ENCODE results near the gene IFITM2. TPM values are rescaled to one million over a fixed set of nuclear protein-coding genes. Genes with fewer than 3 reads are reported as not detected.

IFITM2 gene
- total and polyA plus RNA-seq, 2 experiments from 2014 or later, result 91.2 to 857 TPM

DNA sequence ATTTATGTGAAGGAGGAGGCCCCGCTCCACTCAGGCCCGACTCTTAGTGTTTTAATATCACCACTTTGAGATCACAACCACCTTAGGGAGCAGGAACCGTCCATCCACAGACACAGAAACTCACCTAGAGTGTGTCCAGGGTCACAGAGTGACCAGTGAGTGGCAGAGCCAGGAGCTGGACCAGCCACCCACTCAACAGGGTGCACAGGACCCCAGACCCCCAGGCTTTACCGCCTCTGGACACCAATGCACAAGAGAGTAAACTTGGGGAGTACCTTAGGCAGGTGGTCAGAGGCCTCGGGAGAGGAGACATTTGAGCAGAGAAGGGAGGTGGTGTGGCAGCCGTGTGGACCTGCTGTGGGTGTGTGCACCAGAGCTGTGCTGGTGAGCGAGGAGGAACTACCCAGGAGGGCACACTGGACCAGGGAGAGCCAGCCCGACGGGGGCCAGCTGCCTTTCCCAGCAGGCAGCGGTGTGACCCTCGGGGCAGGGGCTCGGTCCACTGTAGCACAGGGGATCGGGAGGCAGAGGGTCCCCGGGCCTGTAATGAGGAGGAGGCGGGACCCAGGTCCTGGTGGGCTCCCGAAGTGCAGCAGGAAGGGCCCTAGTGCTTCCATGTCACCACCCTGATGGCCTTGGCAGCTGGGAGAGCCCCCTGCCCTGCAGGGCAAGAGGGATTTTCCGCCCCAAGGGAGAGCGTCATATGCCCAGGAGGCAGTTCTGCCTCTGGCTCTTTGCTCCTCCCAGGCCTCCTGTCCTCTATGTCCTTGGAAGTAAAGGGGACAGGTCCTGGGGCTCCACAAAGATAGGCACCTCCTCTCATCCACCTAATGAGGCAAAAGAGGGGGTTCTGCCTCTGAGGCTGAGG is 36.9 kb upstream of the IFITM2 start:
- DNase-seq (ENCODE audit: low spot score) (no peak), ATAC-seq (no peak)
- Histone ChIP-seq H3K27ac (ENCODE audit: low read depth) (no peak overlapping the region), H3K9me2 (ENCODE audit: insufficient read depth) (no peaks in the 10 kb centered on the region), H3K4me3 (no peak overlapping the region), H3K36me3 (ENCODE audit: insufficient read depth) (0 out of 2 replicates have a peak, but pooled peaks cover 5% of the 10 kb centered on the region), H3K79me2 (replicated peaks; ENCODE audit: insufficient read depth) (no peaks in the 10 kb centered on the region), H4K20me1 (replicated peaks; ENCODE audit: insufficient read depth) (no peaks in the 10 kb centered on the region), H2AFZ (no peak overlapping the region), H3K27me3 (ENCODE audit: insufficient read depth) (no peaks in the 10 kb centered on the region), H3K4me2 (no peak overlapping the region), H3F3A (replicated peaks; ENCODE audit: low read depth) (0 out of 2 replicates have a peak, but pooled peaks cover 10% of the 10 kb centered on the region), H3K4me1 (ENCODE audit: insufficient read depth) (peaks cover 14% of the 10 kb centered on the region; the same call in 1 of the 2 replicates)
- H3K9me3 Mint-ChIP-seq, result peaks cover 15% of the 10 kb centered on the region
- TF ChIP-seq EZH2phosphoT487 (IDR thresholded peaks at IDR 0.05; ENCODE audit: unreplicated experiment) (no peak), STAT1 (IDR thresholded peaks at IDR 0.05; ENCODE audit: unreplicated experiment) (no peak), EZH2 (IDR thresholded peaks at IDR 0.05; ENCODE audit: low read depth, unreplicated experiment) (no peak), CREB1 (CRISPR knock-in tag; IDR thresholded peaks at IDR 0.05; ENCODE audit: low read depth) (no peak), ZNF331 (CRISPR knock-in tag; IDR thresholded peaks at IDR 0.05; ENCODE audit: low read depth) (no peak), POLR2AphosphoS5 (IDR thresholded peaks at IDR 0.05; ENCODE audit: low read depth) (no peak), NANOG (IDR thresholded peaks at IDR 0.05; ENCODE audit: borderline replicate concordance) (no peak), JUNB (IDR thresholded peaks at IDR 0.05; ENCODE audit: unreplicated experiment) (no peak), ZNF114 (CRISPR knock-in tag; IDR thresholded peaks at IDR 0.05) (no peak)
- TF ChIP-seq, protein P1, sequence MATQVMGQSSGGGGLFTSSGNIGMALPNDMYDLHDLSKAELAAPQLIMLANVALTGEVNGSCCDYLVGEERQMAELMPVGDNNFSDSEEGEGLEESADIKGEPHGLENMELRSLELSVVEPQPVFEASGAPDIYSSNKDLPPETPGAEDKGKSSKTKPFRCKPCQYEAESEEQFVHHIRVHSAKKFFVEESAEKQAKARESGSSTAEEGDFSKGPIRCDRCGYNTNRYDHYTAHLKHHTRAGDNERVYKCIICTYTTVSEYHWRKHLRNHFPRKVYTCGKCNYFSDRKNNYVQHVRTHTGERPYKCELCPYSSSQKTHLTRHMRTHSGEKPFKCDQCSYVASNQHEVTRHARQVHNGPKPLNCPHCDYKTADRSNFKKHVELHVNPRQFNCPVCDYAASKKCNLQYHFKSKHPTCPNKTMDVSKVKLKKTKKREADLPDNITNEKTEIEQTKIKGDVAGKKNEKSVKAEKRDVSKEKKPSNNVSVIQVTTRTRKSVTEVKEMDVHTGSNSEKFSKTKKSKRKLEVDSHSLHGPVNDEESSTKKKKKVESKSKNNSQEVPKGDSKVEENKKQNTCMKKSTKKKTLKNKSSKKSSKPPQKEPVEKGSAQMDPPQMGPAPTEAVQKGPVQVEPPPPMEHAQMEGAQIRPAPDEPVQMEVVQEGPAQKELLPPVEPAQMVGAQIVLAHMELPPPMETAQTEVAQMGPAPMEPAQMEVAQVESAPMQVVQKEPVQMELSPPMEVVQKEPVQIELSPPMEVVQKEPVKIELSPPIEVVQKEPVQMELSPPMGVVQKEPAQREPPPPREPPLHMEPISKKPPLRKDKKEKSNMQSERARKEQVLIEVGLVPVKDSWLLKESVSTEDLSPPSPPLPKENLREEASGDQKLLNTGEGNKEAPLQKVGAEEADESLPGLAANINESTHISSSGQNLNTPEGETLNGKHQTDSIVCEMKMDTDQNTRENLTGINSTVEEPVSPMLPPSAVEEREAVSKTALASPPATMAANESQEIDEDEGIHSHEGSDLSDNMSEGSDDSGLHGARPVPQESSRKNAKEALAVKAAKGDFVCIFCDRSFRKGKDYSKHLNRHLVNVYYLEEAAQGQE (IDR thresholded peaks at IDR 0.05; ENCODE audit: unreplicated experiment), result no peak
- TF ChIP-seq, protein P2, sequence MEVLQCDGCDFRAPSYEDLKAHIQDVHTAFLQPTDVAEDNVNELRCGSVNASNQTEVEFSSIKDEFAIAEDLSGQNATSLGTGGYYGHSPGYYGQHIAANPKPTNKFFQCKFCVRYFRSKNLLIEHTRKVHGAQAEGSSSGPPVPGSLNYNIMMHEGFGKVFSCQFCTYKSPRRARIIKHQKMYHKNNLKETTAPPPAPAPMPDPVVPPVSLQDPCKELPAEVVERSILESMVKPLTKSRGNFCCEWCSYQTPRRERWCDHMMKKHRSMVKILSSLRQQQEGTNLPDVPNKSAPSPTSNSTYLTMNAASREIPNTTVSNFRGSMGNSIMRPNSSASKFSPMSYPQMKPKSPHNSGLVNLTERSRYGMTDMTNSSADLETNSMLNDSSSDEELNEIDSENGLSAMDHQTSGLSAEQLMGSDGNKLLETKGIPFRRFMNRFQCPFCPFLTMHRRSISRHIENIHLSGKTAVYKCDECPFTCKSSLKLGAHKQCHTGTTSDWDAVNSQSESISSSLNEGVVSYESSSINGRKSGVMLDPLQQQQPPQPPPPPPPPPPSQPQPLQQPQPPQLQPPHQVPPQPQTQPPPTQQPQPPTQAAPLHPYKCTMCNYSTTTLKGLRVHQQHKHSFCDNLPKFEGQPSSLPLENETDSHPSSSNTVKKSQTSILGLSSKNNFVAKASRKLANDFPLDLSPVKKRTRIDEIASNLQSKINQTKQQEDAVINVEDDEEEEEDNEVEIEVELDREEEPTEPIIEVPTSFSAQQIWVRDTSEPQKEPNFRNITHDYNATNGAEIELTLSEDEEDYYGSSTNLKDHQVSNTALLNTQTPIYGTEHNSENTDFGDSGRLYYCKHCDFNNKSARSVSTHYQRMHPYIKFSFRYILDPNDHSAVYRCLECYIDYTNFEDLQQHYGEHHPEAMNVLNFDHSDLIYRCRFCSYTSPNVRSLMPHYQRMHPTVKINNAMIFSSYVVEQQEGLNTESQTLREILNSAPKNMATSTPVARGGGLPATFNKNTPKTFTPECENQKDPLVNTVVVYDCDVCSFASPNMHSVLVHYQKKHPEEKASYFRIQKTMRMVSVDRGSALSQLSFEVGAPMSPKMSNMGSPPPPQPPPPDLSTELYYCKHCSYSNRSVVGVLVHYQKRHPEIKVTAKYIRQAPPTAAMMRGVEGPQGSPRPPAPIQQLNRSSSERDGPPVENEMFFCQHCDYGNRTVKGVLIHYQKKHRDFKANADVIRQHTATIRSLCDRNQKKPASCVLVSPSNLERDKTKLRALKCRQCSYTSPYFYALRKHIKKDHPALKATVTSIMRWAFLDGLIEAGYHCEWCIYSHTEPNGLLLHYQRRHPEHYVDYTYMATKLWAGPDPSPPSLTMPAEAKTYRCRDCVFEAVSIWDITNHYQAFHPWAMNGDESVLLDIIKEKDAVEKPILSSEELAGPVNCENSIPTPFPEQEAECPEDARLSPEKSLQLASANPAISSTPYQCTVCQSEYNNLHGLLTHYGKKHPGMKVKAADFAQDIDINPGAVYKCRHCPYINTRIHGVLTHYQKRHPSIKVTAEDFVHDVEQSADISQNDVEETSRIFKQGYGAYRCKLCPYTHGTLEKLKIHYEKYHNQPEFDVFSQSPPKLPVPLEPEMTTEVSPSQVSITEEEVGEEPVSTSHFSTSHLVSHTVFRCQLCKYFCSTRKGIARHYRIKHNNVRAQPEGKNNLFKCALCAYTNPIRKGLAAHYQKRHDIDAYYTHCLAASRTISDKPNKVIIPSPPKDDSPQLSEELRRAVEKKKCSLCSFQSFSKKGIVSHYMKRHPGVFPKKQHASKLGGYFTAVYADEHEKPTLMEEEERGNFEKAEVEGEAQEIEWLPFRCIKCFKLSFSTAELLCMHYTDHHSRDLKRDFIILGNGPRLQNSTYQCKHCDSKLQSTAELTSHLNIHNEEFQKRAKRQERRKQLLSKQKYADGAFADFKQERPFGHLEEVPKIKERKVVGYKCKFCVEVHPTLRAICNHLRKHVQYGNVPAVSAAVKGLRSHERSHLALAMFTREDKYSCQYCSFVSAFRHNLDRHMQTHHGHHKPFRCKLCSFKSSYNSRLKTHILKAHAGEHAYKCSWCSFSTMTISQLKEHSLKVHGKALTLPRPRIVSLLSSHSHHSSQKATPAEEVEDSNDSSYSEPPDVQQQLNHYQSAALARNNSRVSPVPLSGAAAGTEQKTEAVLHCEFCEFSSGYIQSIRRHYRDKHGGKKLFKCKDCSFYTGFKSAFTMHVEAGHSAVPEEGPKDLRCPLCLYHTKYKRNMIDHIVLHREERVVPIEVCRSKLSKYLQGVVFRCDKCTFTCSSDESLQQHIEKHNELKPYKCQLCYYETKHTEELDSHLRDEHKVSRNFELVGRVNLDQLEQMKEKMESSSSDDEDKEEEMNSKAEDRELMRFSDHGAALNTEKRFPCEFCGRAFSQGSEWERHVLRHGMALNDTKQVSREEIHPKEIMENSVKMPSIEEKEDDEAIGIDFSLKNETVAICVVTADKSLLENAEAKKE (CRISPR knock-in tag; IDR thresholded peaks at IDR 0.05), result no peak
- TF ChIP-seq, protein P3, sequence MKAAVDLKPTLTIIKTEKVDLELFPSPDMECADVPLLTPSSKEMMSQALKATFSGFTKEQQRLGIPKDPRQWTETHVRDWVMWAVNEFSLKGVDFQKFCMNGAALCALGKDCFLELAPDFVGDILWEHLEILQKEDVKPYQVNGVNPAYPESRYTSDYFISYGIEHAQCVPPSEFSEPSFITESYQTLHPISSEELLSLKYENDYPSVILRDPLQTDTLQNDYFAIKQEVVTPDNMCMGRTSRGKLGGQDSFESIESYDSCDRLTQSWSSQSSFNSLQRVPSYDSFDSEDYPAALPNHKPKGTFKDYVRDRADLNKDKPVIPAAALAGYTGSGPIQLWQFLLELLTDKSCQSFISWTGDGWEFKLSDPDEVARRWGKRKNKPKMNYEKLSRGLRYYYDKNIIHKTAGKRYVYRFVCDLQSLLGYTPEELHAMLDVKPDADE (IDR thresholded peaks at IDR 0.05), result no peak
- TF ChIP-seq, protein P4, sequence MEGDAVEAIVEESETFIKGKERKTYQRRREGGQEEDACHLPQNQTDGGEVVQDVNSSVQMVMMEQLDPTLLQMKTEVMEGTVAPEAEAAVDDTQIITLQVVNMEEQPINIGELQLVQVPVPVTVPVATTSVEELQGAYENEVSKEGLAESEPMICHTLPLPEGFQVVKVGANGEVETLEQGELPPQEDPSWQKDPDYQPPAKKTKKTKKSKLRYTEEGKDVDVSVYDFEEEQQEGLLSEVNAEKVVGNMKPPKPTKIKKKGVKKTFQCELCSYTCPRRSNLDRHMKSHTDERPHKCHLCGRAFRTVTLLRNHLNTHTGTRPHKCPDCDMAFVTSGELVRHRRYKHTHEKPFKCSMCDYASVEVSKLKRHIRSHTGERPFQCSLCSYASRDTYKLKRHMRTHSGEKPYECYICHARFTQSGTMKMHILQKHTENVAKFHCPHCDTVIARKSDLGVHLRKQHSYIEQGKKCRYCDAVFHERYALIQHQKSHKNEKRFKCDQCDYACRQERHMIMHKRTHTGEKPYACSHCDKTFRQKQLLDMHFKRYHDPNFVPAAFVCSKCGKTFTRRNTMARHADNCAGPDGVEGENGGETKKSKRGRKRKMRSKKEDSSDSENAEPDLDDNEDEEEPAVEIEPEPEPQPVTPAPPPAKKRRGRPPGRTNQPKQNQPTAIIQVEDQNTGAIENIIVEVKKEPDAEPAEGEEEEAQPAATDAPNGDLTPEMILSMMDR (conservative IDR thresholded peaks at IDR 0.05; ENCODE audit: low read depth in 2 of 2), result no peak
- H3K4me1 Mint-ChIP-seq, result peaks cover 22% of the 10 kb centered on the region
- peaks cover 10% of the 10 kb centered on the region for H3K27me3 Mint-ChIP-seq (ENCODE audit: insufficient read depth, low read depth, poor library complexity)
- H3K36me3 Mint-ChIP-seq (ENCODE audit: low read depth), result peaks cover 11% of the 10 kb centered on the region; the same call in 1 of the 3 replicates
- no peak overlapping the region for H3K27ac Mint-ChIP-seq
- no peak overlapping the region for H3K4me3 Mint-ChIP-seq
